SK-N-MC (cell line): ENCODE measurements around the gene AGR2.

Experiments used
- EZH2 ChIP-seq: fragments of 200-600 bp; sonication (generic); IDR thresholded peaks from one replicate; pipeline ENCODE4 v1.6.1; 2017; ENCODE audit warnings: antibody characterized with exemption
- POLR2AphosphoS5 ChIP-seq: IDR thresholded peaks from 2 replicates; pipeline ENCODE4 v1.6.1; 2012; ENCODE audit warnings: mild to moderate bottlenecking, low read depth, low read length, borderline replicate concordance

- TF ChIP-seq EZH2 (no peak), POLR2AphosphoS5 (no peak)
Observed at GRCh38 chr7:16838386-16838785, 33.6 kb upstream of the AGR2 start.
